Activated CD8-positive, alpha-beta T cell treated with anti-CD3 and anti-CD28 coated beads for 36 hours (primary cell): ENCODE data around the gene CDKAL1. TPM values are rescaled to one million over a fixed set of nuclear protein-coding genes. Genes with fewer than 3 reads are reported as not detected.

ENCODE experiments used
- ATAC-seq: fragments of 200-7000 bp; cut with Tn5 transposase; one replicate; pipeline ENCODE4 v1.10.0; 2021; ENCODE audit warnings: mild to moderate bottlenecking, moderate library complexity
- CTCF ChIA-PET: fragments of 350-600 bp; sonication (Branson Sonifier 250); formaldehyde crosslinking; loops from one replicate; lab custom pipeline; 2021; ENCODE audit warnings: antibody characterized with exemption; lab: Charles Lee
- POLR2A ChIA-PET: fragments of 350-600 bp; sonication (Branson Sonifier 250); formaldehyde crosslinking; loops from one replicate; lab custom pipeline; 2021; ENCODE audit warnings: antibody characterized with exemption; lab: Charles Lee
- DNase-seq: peaks from one replicate; pipeline ENCODE4 v3.0.0-alpha.2; 2020
- H3K27ac Mint-ChIP-seq: one replicate; pipeline ENCODE4 v1.8.0; 2021; ENCODE audit warnings: mild to moderate bottlenecking, mixed read lengths
- H3K27me3 Mint-ChIP-seq: one replicate; pipeline ENCODE4 v1.8.0; 2021; ENCODE audit warnings: mixed read lengths
- H3K36me3 Mint-ChIP-seq: one replicate; pipeline ENCODE4 v1.8.0; 2021; ENCODE audit warnings: low read depth, mixed read lengths
- H3K4me1 Mint-ChIP-seq: one replicate; pipeline ENCODE4 v1.8.0; 2021; ENCODE audit warnings: low read depth, mixed read lengths
- H3K4me3 Mint-ChIP-seq: one replicate; pipeline ENCODE4 v1.8.0; 2021; ENCODE audit warnings: mild to moderate bottlenecking, moderate library complexity, mixed read lengths
- H3K9me3 Mint-ChIP-seq: one replicate; pipeline ENCODE4 v1.8.0; 2021; ENCODE audit warnings: mixed read lengths
- intact Hi-C: fragments of 100-400 bp; cut with micrococcal nuclease; formaldehyde crosslinking; loops from one replicate; pipeline ENCODE4 v1.10.0; 2022
- total RNA-seq, 2 experiments: library from RNA; stranded (reverse); gene quantifications; one replicate each; pipeline ENCODE4 v1.2.3, GENCODE V29; 2021
- TF ChIP-seq, protein P1 (sequence below): fragments of 200-600 bp; IDR thresholded peaks from one replicate; pipeline ENCODE4 v1.8.0; 2022; ENCODE audit warnings: antibody characterized with exemption, mild to moderate bottlenecking

CDKAL1 gene
- total RNA-seq, 2 experiments from 2014 or later: 21.6 to 23.6 TPM

DNA sequence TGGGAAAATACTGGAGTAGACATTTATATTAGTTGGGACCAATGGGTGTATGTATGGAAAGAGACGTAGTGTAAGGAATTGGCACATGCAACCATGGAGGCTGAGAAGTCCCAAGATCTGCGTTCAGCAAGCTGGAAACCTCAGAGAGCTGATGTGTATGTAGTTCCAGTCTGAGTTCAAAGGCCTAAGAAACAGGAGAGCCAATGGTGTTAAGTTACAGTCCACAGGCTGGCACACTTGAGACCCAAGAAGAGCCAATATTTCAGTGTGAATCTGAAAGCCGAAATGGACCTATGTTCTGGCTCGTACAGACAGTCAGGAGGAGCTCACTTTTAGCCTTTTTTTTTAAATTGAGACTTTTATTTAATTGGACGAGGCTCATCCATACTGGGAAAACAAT is 244.2 kb downstream of the CDKAL1 start:
- H3K9me3 Mint-ChIP-seq: no peaks in the 10 kb centered on the region
- no peaks in the 10 kb centered on the region for H3K4me1 Mint-ChIP-seq
- H3K27ac Mint-ChIP-seq: no peak overlapping the region
- H3K27me3 Mint-ChIP-seq: no peaks in the 10 kb centered on the region
- peaks cover 29% of the 10 kb centered on the region for H3K36me3 Mint-ChIP-seq
- no peak overlapping the region for H3K4me3 Mint-ChIP-seq
- intact Hi-C loops: no loop called here
- ATAC-seq (no peak), DNase-seq (no peak)
- ChIA-PET POLR2A (no interaction called here), CTCF (interaction anchor here (1.1 kb wide), 1 partner anchor 11 kb away, joined by 3 read pairs; no protein-coding TSS in a partner anchor)
- TF ChIP-seq, protein P1, sequence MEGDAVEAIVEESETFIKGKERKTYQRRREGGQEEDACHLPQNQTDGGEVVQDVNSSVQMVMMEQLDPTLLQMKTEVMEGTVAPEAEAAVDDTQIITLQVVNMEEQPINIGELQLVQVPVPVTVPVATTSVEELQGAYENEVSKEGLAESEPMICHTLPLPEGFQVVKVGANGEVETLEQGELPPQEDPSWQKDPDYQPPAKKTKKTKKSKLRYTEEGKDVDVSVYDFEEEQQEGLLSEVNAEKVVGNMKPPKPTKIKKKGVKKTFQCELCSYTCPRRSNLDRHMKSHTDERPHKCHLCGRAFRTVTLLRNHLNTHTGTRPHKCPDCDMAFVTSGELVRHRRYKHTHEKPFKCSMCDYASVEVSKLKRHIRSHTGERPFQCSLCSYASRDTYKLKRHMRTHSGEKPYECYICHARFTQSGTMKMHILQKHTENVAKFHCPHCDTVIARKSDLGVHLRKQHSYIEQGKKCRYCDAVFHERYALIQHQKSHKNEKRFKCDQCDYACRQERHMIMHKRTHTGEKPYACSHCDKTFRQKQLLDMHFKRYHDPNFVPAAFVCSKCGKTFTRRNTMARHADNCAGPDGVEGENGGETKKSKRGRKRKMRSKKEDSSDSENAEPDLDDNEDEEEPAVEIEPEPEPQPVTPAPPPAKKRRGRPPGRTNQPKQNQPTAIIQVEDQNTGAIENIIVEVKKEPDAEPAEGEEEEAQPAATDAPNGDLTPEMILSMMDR: no peak

DNA sequence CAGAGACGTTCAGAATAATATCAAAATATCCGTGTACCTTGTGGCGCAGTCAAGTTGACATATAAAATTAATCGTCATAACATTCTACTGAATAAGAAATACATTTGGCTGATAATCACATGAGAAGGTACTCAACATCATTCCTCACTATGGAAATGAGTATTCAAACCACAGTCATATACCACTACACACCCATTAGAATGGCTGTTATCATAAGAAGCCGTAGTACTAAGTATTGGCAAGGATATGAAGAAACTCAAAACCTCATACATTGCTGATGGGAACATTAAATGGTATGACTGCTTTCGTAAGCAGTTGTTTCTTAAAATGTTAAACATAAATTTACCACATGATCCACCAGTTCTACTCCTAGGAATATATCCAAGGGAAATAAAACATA is 244.7 kb downstream of the CDKAL1 start:
- CTCF ChIA-PET: interaction anchor here (1.1 kb wide), 1 partner anchor 11 kb away, joined by 3 read pairs; no protein-coding TSS in a partner anchor
- Mint-ChIP-seq H3K9me3 (no peaks in the 10 kb centered on the region), H3K36me3 (peaks cover 32% of the 10 kb centered on the region), H3K4me3 (no peak overlapping the region), H3K4me1 (no peaks in the 10 kb centered on the region), H3K27me3 (no peaks in the 10 kb centered on the region), H3K27ac (no peak overlapping the region)
- TF ChIP-seq, protein P1: no peak
- DNase-seq: no peak
- no peak for ATAC-seq
- POLR2A ChIA-PET: no interaction called here
- intact Hi-C loops: no loop called here

DNA sequence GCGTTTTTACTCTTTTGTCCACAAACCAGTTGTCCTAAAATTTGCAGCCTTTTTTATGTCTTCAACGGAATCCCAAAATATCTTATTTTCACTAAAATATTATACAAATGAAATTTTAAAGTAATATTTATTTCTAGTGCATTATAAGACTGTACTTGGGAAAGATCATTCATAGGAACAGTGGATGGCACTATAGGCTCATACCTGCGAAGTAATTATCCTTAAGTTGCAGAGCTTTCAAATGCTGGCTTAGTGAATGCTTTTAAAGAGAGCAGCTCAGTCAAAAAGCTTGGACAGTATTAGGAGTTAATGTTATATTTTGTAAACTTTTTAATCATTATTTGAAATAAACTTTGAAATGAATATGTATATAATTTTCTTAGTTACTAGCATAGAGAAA is 254.9 kb downstream of the CDKAL1 start:
- H3K9me3 Mint-ChIP-seq: no peaks in the 10 kb centered on the region
- H3K4me1 Mint-ChIP-seq: no peaks in the 10 kb centered on the region
- ChIA-PET CTCF (interaction anchor here (1.2 kb wide), 1 partner anchor 11 kb away, joined by 3 read pairs; no protein-coding TSS in a partner anchor), POLR2A (no interaction called here)
- TF ChIP-seq, protein P1: no peak
- intact Hi-C loops: no loop called here
- H3K27me3 Mint-ChIP-seq: no peaks in the 10 kb centered on the region
- ATAC-seq (no peak), DNase-seq (no peak)
- H3K27ac Mint-ChIP-seq: no peak overlapping the region
- H3K36me3 Mint-ChIP-seq: peaks cover 12% of the 10 kb centered on the region
- H3K4me3 Mint-ChIP-seq: no peak overlapping the region

DNA sequence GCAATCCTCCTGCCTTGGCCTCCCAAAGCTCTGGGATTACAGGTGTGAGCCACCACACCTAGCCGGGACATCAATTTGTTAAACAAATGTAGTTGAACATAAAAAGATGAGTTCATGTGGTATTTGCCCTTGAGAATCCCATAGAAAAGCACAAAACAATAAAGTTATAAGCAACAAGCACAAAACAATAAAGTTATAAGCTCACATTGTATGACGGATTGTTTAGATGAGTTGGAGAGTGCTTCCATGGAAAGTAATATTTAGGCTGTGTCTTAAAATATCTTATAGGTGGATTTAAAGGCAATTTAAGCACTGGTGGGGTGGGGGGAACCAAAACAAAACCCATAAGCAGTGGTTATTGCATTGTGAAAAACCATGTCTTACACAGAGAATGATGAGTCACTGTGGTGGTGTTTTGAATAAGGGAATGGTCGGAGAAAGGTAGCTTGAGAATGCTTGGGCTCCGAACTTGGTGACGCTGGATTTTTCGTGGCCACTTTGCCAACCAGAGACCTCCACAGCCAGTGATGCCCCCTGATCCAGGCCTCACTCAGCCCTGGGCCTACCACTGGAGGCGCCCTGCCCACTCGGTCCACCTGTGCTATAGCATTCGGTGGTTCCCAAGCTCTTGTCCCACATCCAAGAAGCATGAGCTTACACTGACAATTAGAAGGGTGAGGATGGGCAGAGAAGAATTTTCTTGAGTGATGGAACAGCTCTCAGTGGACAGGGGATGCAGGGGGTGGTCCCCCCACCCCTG is 256.0 kb downstream of the CDKAL1 start:
- no peak for DNase-seq
- intact Hi-C loops: no loop called here
- TF ChIP-seq, protein P1: no peak
- Mint-ChIP-seq H3K4me3 (no peak overlapping the region), H3K36me3 (peaks cover 12% of the 10 kb centered on the region), H3K4me1 (no peaks in the 10 kb centered on the region), H3K9me3 (no peaks in the 10 kb centered on the region), H3K27ac (no peak overlapping the region), H3K27me3 (no peaks in the 10 kb centered on the region)
- CTCF ChIA-PET: interaction anchor here (1.1 to 1.2 kb wide), 2 partner anchors 12 to 151 kb away, joined by 3 read pairs; no protein-coding TSS in a partner anchor
- POLR2A ChIA-PET: no interaction called here
- ATAC-seq: no peak

DNA sequence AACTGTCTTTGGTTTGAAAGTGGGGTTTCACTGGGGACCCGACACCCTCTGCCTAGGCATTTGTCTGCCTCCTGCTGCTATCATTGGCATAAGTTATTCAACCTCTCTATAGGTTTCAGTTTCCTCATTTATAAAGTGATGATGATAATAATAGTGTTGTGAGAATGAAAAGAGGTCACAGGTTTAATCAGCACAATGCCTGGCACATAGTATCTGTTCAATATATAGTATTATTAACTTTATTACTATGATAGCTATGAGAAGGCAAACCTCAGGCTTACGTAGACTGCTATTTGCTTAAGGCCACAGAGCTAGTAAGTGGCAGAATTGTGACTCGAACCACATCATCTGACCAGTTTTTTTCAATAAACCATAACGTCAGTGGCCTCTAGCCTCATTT is 256.8 kb downstream of the CDKAL1 start:
- ATAC-seq (no peak), DNase-seq (no peak)
- H3K27ac Mint-ChIP-seq: no peak overlapping the region
- CTCF ChIA-PET: interaction anchor here (1.1 kb wide), 1 partner anchor 152 kb away, joined by 3 read pairs; no protein-coding TSS in a partner anchor
- POLR2A ChIA-PET: no interaction called here
- no peaks in the 10 kb centered on the region for H3K27me3 Mint-ChIP-seq
- H3K9me3 Mint-ChIP-seq: no peaks in the 10 kb centered on the region
- TF ChIP-seq, protein P1: no peak
- H3K4me3 Mint-ChIP-seq: no peak overlapping the region
- intact Hi-C loops: no loop called here
- H3K36me3 Mint-ChIP-seq: peaks cover 12% of the 10 kb centered on the region
- H3K4me1 Mint-ChIP-seq: no peaks in the 10 kb centered on the region
